HPDE6-E6E7 (cell line): ENCODE results near the gene AFF1.

Source experiments
- DNase-seq: peaks from one replicate; pipeline ENCODE4 v3.0.0; 2011; ENCODE audit warnings: missing footprints; ENCODE audit errors: extremely low spot score

The AFF1 gene

GRCh38 chr4:86921608-86922252 lies 13.1 kb upstream of the AFF1 start:
- DNase-seq, result no peak

- no peak for DNase-seq
Observed at GRCh38 chr4:86924811-86925210, 10.0 kb upstream of the AFF1 start.

- DNase-seq, result no peak
Observed at GRCh38 chr4:86926435-86927086, 8.2 kb upstream of the AFF1 start.

DNA sequence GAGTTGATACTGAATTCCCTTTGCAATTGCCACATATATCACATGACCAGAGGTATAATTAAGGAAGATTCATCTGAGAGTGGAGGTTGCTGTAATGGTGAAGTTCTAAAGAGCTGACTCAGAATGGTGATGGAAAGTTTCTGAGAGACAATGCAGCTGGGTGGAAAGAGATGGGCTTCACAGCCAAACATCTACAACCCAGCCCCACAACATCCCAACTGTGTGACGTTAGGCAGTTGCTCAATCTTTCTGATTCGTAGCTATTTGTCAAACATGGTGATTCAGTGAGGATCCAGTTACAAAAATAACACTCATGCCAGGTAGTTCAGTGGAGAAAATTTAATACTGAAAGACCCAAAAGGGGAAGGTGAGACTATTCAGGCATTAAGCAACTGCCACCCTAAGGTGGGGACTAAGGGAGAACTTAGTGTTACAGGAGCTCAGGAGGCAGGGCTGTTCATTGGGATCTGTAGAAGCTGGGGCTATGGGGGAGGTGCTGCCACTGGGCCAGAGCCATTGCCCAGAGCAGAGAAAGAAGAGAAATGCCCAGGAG lies 6.9 kb upstream of the AFF1 start:
- DNase-seq, result peak; percentile 84

GRCh38 chr4:86928400-86929255 lies 6.2 kb upstream of the AFF1 start:
- no peak for DNase-seq

GRCh38 chr4:86934147-86934770 lies 552 bp upstream of the AFF1 start:
- no peak for DNase-seq

- no peak for DNase-seq
Observed at GRCh38 chr4:86935566-86935852, 698 bp downstream of the AFF1 start.

- peak; percentile 78 for DNase-seq
Observed at GRCh38 chr4:86935853-86936733, 1.3 kb downstream of the AFF1 start.

DNA sequence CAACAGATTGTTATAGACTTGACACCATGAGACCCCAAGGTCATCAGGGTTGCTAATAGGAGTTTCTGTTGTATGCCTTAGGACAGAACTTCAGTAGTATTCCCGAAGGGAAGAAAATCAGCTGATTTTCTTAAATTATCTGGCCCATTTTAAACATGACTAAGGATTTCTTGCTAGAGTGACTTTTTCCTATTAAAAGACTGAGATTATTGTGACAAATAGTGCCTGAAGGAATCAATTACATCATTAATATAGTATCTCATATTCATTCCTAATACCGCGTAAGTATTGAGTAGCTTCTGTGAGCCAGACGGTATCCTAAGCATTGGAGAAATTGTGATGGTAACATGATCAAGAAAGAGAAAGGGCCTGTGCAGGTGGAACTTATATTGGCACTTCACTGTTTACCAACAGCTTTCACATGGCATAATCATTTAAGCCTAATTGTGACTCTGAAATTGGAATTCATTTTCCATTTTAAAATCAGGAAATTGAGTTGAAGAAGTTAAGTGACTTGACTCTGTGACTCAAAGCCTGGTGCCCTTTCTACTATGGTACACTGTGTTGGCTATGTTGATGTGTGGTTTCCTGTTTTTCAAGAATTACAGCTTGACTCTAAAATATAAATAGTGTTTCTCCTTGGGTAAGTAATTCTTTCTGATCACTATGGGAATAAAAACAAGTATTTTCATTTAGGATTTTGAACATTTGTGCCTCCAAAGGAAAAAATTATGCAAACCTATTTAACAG lies 4.1 kb downstream of the AFF1 start:
- DNase-seq, result no peak

DNA sequence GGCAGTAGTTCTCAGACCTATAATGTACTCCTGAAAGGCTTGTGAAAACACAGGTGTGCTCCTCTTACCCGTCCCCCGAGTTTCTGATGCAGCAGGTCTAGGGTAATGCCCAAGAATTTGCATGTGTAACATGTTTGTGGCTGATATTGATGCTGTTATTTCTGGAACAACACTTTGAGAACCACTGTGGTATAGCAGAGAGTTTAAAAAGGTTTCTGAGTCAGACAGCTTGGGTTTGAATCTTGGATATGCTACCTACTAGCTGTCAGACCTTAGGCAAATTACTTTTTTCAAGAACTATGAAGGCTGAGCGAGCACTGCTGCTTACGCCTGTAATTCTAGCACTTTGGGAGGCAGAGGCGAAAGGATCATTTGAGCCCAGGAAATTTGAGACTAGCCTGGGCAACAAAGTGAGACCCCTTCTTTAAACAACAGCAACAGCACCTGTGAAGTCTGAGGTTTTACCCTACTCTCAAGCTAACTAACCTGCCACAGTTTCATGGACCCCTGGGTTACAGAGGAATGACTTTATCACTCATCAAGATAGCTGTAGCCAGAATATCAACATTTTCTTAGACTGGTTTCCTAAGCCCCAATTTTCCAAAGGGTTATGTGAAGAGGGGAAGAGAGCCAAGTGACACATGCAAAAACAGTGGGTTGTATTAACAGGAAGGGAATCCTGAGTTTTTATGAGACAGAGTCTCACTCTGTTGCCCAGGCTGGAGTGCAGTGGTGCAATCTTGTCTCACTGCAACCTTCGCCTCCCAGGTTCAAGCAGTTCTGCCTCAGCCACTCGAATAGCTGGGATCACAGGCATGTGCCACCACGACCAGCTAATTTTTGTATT lies 5.1 kb downstream of the AFF1 start:
- no peak for DNase-seq

DNA sequence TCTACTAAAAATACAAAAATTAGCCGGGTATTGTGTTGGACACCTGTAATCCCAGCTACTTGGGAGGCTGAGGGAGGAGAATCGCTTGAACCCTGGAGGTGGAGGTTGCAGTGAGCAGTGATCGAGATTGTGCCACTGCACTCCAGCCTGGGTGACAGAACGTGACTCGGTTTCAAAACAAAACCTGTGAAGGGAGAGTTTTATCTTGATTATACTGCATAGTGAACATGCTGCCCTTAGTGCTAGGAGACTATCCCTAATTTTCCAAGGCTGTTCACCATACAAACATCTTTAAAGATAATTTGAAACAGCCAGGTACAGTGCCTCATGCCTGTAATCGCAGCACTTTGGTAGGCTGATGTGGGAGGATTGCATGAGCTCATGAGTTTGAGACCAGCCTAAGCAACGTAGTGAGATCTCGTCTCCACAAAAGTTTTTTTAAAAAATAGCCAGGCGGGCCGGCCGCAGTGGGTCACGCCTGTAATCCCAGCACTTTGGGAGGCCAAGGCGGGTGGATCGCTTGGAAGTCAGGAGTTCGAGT lies 6.2 kb downstream of the AFF1 start:
- no peak for DNase-seq

DNA sequence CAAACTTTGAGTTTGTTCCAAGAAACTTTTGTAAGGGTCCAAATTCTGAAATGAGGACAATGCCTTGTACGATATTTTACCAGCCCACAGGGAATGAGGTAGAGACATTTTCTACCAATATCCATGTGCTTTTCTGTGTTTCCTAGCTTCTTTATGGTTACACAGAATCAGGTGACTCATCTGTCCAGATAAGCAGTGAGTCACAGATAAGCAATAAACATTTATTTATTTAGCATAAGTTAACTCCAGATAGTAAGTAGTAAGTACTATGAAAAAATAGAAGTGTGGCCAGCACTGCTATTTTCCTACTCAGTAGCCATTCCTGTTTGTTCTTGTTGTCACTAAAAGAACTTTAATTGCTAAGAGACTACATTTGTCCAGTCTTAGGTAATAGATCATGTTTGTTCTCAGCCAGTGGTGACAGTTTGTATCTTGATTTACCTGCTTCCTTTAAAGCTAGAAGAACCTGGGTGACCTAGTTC lies 7.4 kb downstream of the AFF1 start:
- DNase-seq, result no peak

DNA sequence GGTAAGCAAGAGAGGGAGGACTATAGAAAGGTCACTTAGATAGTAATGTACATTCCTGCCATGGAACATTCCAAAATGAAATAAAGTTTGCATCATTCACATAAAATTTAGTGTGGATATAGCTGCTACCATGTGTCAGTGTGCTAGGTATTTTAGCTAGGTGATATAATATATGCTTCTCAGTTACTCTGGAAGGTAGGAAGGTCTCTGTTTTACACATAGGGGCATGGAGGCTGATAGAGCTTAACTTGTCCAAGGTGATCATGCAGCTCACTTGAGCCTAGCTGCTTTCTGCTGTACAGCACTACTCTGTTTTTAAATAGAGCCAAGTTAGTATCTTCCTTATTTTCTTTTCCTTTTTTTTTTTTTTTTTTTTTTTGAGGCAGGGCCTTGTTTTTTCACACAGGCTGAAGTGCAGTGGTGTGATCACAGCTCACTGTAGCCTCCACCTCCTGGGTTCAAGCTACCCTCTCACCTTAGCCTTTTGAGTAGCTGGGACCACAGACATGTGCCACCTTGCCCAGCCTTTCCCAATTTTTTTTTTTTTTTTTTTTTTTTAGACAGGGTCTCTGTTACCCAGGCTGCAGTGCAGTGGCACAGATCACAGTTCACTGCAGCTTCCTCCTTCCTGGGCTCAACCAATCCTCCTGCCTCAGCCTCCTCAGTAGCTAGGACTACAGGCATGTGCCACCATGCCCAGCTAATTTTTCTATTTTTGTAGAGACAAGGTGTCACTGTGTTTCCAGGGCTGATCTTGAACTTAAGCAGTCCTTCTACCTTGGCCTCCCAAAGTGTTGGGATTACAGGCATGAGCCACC lies 10.4 kb downstream of the AFF1 start:
- no peak for DNase-seq

DNA sequence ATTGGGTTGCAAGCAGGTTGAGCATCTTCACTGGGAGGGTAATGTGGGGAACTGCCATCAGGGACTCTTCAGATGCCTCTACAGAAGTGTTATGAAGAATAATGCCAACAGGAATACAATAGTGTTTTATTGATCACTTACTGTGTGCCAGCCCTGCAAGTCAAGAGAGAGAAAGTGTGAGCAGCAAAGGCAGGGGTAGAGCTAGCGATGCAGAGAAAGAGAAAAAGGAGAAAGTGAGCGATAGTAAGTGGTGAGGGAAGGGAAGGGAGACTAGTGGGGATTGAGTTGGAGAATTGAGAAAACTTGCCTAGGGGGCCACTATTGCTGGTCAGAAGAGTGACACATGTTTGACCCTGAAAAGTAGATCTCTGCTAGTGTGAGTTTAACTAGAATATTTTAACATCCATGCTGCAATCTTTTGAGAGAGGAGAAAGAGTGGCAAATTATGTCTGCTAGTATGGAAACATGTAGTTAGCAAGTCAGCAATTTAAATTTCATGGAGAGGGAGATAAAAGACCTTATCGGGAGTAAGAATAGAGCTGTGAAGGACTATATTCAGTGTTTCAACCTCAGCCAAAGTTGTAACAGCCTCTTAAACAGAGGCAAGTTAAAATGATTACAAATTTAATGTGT lies 12.2 kb downstream of the AFF1 start:
- no peak for DNase-seq

GRCh38 chr4:86947501-86948120 lies 12.8 kb downstream of the AFF1 start:
- DNase-seq, result no peak

GRCh38 chr4:86948276-86948675 lies 13.5 kb downstream of the AFF1 start:
- no peak for DNase-seq

DNA sequence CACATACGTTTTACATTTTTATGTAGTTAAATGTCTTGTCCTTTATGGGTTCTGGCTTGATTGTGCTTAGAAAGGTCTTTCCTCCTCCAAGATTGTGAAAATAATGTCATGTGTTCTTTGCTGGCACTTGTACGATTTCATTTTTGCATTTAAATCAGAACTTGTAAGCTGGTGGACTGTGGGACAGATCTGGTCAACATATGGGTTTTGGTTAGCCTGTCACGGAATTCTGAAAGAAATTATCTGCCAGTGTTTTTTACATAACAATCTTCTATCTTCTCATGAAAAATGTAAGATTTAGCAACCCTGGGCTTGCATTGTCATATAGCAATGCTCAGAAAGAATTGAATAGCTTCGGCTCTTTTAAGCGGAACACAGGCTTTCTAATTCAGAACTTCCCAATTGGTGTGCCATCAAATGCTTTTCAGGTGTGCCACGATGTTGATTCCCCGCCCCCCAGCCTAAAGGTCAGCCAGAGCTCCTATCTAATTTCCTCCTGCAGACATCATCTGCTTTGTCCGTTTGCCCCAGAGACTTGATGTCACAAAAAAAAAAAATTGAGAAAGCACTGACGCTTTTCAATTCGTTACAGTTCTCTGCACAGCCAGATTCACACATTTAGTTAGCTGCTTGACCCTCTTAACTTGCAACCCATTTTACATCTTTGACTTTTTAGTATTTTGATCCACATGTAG lies 16.2 kb downstream of the AFF1 start:
- DNase-seq, result no peak
